GM21526 (cell line): ENCODE data around the gene POLR2C.
A peak's percentile ranks its signal among the peaks of the same experiment; 100 is the strongest.
"Not testable (repeated sequence)": the region's sequence is repeated elsewhere in the genome, so short reads cannot be mapped to it uniquely, and the experiment has no call there.

ENCODE experiments used
- ATAC-seq: cut with Tn5 transposase; IDR thresholded peaks from one replicate; pipeline ENCODE4 v1.9.1; 2021; ENCODE audit warnings: moderate library complexity; ENCODE audit not compliant: unreplicated experiment, low FRiP score

The POLR2C gene

GRCh38 chr16:57462209-57462977, at the start of gene POLR2C:
Gene POLR2C (plus strand): TSS chr16:57462679. CDS start chr16:57462725, 46 bp downstream.
- peak; percentile 80 for ATAC-seq

GRCh38 chr16:57413301-57413730, 49.2 kb upstream of the POLR2C start:
- ATAC-seq: peak; percentile 52

- no peak for ATAC-seq
These were observed 48.7 kb upstream of the POLR2C start for GRCh38 chr16:57413733-57414132.

GRCh38 chr16:57416084-57416483, 46.4 kb upstream of the POLR2C start:
- no peak for ATAC-seq

GRCh38 chr16:57419506-57419905, 43.0 kb upstream of the POLR2C start:
- ATAC-seq: no peak

- no peak for ATAC-seq
These were observed 40.2 kb upstream of the POLR2C start for GRCh38 chr16:57422026-57422944.

- no peak for ATAC-seq
These were observed 39.3 kb upstream of the POLR2C start for GRCh38 chr16:57423152-57423551.

GRCh38 chr16:57424583-57424982, 37.9 kb upstream of the POLR2C start:
- ATAC-seq: no peak

GRCh38 chr16:57426356-57426755, 36.1 kb upstream of the POLR2C start:
- ATAC-seq: no peak

GRCh38 chr16:57427307-57427706, 35.2 kb upstream of the POLR2C start:
- ATAC-seq: no peak

GRCh38 chr16:57427824-57428223, 34.7 kb upstream of the POLR2C start:
- no peak for ATAC-seq

- no peak for ATAC-seq
These were observed 31.5 kb upstream of the POLR2C start for GRCh38 chr16:57430955-57431354.

- no peak for ATAC-seq
These were observed 30.0 kb upstream of the POLR2C start for GRCh38 chr16:57432505-57432904.

GRCh38 chr16:57432989-57433388, 29.5 kb upstream of the POLR2C start:
- no peak for ATAC-seq

GRCh38 chr16:57434003-57434402, 28.5 kb upstream of the POLR2C start:
- no peak for ATAC-seq

- ATAC-seq: no peak
These were observed 26.6 kb upstream of the POLR2C start for GRCh38 chr16:57435838-57436237.

GRCh38 chr16:57439947-57440346, 22.5 kb upstream of the POLR2C start:
- ATAC-seq: not testable (repeated sequence)

- not testable (repeated sequence) for ATAC-seq
These were observed 21.9 kb upstream of the POLR2C start for GRCh38 chr16:57440551-57440950.

- no peak for ATAC-seq
These were observed 17.8 kb upstream of the POLR2C start for GRCh38 chr16:57444711-57445110.

GRCh38 chr16:57445510-57445909, 17.0 kb upstream of the POLR2C start:
- ATAC-seq: no peak

GRCh38 chr16:57446531-57447185, 15.8 kb upstream of the POLR2C start:
- ATAC-seq: peak; percentile 37
